AG04450 (cell line): ENCODE results near the gene CRLF2. TPM values are rescaled to one million over a fixed set of nuclear protein-coding genes. Genes with fewer than 3 reads are reported as not detected.
"Not testable (repeated sequence)": the region's sequence is repeated elsewhere in the genome, so short reads cannot be mapped to it uniquely, and the experiment has no call there.

Experiments
- CTCF ChIA-PET: fragments of 300-600, 350-600 bp; formaldehyde crosslinking; extraction: SDS; loops from one replicate; lab custom pipeline; 2022; ENCODE audit warnings: antibody characterized with exemption, inconsistent platforms; lab: Charles Lee
- POLR2A ChIA-PET: fragments of 350-600 bp; formaldehyde crosslinking; extraction: SDS; loops from one replicate; lab custom pipeline; 2021; ENCODE audit warnings: antibody characterized with exemption, inconsistent platforms; lab: Yijun Ruan, JAX
- DNase-seq: peaks from one replicate; pipeline ENCODE4 v3.0.0-alpha.2; 2011; ENCODE audit warnings: low read depth, low spot score
- H3K27ac ChIP-seq: one replicate; pipeline ENCODE4 v1.5.1; 2012; ENCODE audit warnings: low read depth, low read length, control low read depth
- H3K27me3 ChIP-seq: one replicate; pipeline ENCODE4 v1.6.0; 2012; ENCODE audit warnings: low read length; ENCODE audit not compliant: control insufficient read depth, insufficient read depth
- H3K4me3 ChIP-seq: 2 replicates; pipeline ENCODE4 v1.5.1; 2011; ENCODE audit warnings: mild to moderate bottlenecking, low read depth, low read length, control low read depth
- H3K9me3 ChIP-seq: 2 replicates; pipeline ENCODE4 v1.5.1; 2012; ENCODE audit warnings: low read length; ENCODE audit not compliant: control insufficient read depth, insufficient read depth
- polyA minus RNA-seq: library from RNA; depleted of rRNA, polyadenylated mRNA; stranded (reverse); fragments of >200 nt; gene quantifications from 2 replicates; pipeline ENCODE4 v1.2.3, GENCODE V29; 2011; rRNA and poly(A)+ RNA removed
- polyA plus RNA-seq: library from polyadenylated mRNA; depleted of rRNA; stranded (reverse); fragments of >200 nt; gene quantifications from 2 replicates; pipeline ENCODE4 v1.2.3, GENCODE V29; 2011; rRNA removed
- TF ChIP-seq, protein P1 (sequence below): IDR thresholded peaks from 2 replicates; pipeline ENCODE4 v1.5.1; 2011; ENCODE audit warnings: low read depth, low read length, control low read depth, inconsistent platforms

Gene CRLF2
- polyA plus RNA-seq = not detected in 2 replicates
- not detected in 2 replicates for polyA minus RNA-seq

GRCh38 chrX:1212532-1212931, at the start of gene CRLF2:
Gene CRLF2 (minus strand): TSS chrX:1212649. CDS start chrX:1212634, 15 bp downstream.
- H3K27ac ChIP-seq = no peak within 1 kb of the TSS
- ChIA-PET POLR2A (no interaction called here), CTCF (no interaction called here)
- peaks cover 52% of the 10 kb centered on the region for H3K9me3 ChIP-seq
- TF ChIP-seq, protein P1, sequence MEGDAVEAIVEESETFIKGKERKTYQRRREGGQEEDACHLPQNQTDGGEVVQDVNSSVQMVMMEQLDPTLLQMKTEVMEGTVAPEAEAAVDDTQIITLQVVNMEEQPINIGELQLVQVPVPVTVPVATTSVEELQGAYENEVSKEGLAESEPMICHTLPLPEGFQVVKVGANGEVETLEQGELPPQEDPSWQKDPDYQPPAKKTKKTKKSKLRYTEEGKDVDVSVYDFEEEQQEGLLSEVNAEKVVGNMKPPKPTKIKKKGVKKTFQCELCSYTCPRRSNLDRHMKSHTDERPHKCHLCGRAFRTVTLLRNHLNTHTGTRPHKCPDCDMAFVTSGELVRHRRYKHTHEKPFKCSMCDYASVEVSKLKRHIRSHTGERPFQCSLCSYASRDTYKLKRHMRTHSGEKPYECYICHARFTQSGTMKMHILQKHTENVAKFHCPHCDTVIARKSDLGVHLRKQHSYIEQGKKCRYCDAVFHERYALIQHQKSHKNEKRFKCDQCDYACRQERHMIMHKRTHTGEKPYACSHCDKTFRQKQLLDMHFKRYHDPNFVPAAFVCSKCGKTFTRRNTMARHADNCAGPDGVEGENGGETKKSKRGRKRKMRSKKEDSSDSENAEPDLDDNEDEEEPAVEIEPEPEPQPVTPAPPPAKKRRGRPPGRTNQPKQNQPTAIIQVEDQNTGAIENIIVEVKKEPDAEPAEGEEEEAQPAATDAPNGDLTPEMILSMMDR = no peak
- H3K4me3 ChIP-seq = no peak within 1 kb of the TSS
- DNase-seq = no peak
- H3K27me3 ChIP-seq = no peaks in the 10 kb centered on the region

DNA sequence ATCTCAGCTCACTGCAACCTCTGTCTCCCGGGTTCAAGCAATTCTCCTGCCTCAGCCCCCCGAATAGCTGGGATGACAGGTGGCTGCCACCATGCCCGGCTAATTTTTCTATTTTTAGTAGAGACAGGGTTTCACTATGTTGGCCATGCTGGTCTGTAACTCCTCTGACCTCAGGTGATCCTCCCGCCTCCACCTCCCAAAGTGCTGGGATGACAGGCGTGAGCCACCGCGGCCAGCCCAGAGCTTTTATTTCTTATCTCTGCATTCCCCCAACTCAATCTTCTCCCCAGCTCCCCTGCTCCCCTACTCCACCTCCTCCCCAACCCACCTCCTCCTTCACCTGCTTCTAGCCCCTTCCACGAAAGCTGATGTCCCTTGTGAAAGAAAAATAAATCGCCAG, 49.3 kb upstream of the CRLF2 start:
- POLR2A ChIA-PET, H3K27me3 ChIP-seq: not testable (repeated sequence)

DNA sequence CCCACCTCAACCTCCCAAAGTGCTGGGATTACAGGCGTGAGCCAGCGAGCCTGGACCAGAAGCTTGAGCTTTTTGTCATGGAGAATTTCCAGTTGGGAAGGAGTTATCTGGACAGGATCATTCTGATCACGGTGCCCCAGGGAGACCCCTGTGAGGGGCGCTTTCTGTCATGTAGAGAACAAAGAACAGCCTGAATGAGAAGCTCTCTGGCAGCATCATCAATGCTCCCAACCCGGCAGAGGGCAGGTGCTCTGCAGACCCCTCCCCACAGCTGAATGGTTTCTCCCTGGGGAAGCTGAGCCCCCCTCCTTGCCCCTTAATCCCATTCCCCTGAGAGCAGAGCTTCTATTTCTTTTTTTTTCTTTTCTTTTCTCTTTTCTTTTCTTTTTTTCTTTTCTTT, 48.8 kb upstream of the CRLF2 start:
- DNase-seq = no peak
- CTCF ChIA-PET = no interaction called here
- TF ChIP-seq, protein P1 = no peak
- Histone ChIP-seq H3K9me3 (peaks cover 80% of the 10 kb centered on the region), H3K4me3 (no peak overlapping the region), H3K27me3 (no peaks in the 10 kb centered on the region), H3K27ac (no peak overlapping the region)
- POLR2A ChIA-PET = no interaction called here

More for the DNA sequence above, 49.3 kb upstream of the CRLF2 start:
- CTCF ChIA-PET, DNase-seq, H3K4me3 ChIP-seq, H3K27ac ChIP-seq: not testable (repeated sequence)
- peaks cover 82% of the 10 kb centered on the region for H3K9me3 ChIP-seq

DNA sequence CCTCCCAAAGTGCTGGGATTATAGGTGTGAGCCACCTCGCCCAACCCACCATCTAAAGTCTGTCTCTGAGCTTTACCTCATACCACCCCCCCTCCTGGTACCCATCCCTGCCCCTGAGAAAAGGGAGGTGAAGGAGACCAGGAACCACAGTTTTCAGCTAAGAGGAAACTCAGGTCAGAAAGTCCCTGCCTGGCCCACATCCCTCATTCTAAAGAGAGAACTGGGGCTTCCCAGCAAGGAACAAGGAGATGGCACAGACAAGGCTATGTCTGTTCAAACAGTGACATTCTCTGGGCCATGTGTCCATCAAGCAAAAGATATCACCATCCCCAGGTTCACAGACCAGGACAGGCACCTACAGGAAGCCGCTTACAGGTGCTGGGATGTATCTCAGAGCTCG, 40.4 kb upstream of the CRLF2 start:
- POLR2A ChIA-PET = no interaction called here
- CTCF ChIA-PET = no interaction called here
- DNase-seq = no peak
- Histone ChIP-seq H3K9me3 (peaks cover 51% of the 10 kb centered on the region), H3K27ac (no peak overlapping the region), H3K4me3 (no peak overlapping the region), H3K27me3 (no peaks in the 10 kb centered on the region)
- TF ChIP-seq, protein P1 = no peak

DNA sequence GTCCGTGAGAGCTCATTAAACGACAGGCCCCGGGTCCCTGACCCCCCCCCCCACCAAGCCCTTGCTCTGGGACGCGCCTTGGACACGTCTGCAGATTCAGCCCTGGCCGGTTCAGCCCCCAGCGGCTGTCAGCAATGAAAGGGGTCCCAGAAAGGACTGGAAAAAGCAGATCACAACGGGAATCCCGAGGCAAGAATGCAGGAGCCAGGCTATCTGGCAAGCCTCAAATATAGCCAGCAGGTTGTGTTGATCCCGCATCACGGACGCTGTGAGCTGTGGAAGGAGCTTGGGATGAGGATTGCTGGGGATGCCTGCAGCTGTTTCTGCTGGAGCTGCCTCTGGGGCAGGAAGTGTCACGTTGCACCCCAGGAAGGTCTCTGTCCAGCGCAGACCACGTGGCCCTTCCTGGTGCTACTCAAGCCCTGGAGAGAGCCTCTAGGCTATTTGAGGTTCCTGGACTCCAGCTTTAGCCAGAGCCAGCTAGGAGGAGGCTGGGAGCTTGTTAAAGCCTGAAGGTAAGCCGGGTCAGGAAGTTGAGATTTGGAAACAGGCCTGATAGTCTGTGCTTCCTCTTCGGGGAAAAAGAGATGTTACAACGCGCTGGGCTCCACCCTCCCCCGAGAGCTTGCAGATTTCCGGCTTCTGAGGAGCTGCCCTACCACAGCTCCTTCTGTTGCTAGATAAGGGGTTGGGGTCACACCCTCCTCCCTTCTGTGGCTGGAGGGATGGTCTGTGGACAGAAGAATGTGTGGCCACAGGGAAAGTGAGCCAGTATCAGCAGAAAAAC, 36.8 kb upstream of the CRLF2 start:
- POLR2A ChIA-PET = no interaction called here
- Histone ChIP-seq H3K27me3 (no peaks in the 10 kb centered on the region), H3K4me3 (no peak overlapping the region), H3K27ac (no peak overlapping the region), H3K9me3 (peaks cover 54% of the 10 kb centered on the region)
- TF ChIP-seq, protein P1 = no peak
- CTCF ChIA-PET = no interaction called here
- no peak for DNase-seq
